Measurements from ENCODE around the gene OR2K2.
"Not testable (repeated sequence)": the region's sequence is repeated elsewhere in the genome, so short reads cannot be mapped to it uniquely, and the experiment has no call there.

OR2K2 gene

GRCh38 chr9:111282845-111283244, 47.2 kb downstream of the OR2K2 start:
- Histone ChIP-seq H3K27ac (ENCODE audit: low read length) (no peak overlapping the region), H3K4me1 (ENCODE audit: low read length) (peaks cover 40% of the 10 kb centered on the region), H3K36me3 (replicated peaks; ENCODE audit: low read depth, low read length) (peaks cover 12% of the 10 kb centered on the region), H3K9ac (ENCODE audit: low read length) (no peak overlapping the region), H3K79me2 (ENCODE audit: low read length) (no peaks in the 10 kb centered on the region), H4K20me1 (ENCODE audit: insufficient read depth, low read length) (no peaks in the 10 kb centered on the region), H2AFZ (ENCODE audit: low read depth, low read length) (no peak overlapping the region), H3K9me3 (ENCODE audit: insufficient read depth, low read length) (no peaks in the 10 kb centered on the region), H3K4me2 (ENCODE audit: low read length) (no peak overlapping the region), H3K27me3 (ENCODE audit: low read depth, low read length) (no peaks in the 10 kb centered on the region), H3K4me3 (ENCODE audit: low read length) (no peak overlapping the region)
- no peak for TF ChIP-seq CTCF (IDR thresholded peaks at IDR 0.05; ENCODE audit: low read depth, low read length)
- no peak for TF ChIP-seq EZH2phosphoT487 (IDR thresholded peaks at IDR 0.05; ENCODE audit: low read depth)

- not testable (repeated sequence) for H3K27me3 ChIP-seq (ENCODE audit: low read depth, low read length)
These were observed 49.2 kb downstream of the OR2K2 start for GRCh38 chr9:111280795-111281194.

More at GRCh38 chr9:111280795-111281194, 49.2 kb downstream of the OR2K2 start:
- H3K27ac ChIP-seq (ENCODE audit: low read length); H4K20me1 ChIP-seq (ENCODE audit: insufficient read depth, low read length); H3K36me3 ChIP-seq (replicated peaks; ENCODE audit: low read depth, low read length); H3K79me2 ChIP-seq (ENCODE audit: low read length); H3K4me3 ChIP-seq (ENCODE audit: low read length); H3K4me2 ChIP-seq (ENCODE audit: low read length); H2AFZ ChIP-seq (ENCODE audit: low read depth, low read length); H3K9me3 ChIP-seq (ENCODE audit: insufficient read depth, low read length); H3K9ac ChIP-seq (ENCODE audit: low read length): not testable (repeated sequence)
- H3K4me1 ChIP-seq (ENCODE audit: low read length): peaks cover 32% of the 10 kb centered on the region
